PC-9 (cell line): ENCODE data around the gene VPS37B.

Experiments
- CTCF ChIP-seq: fragments of 200-600 bp; sonication (generic); conservative IDR thresholded peaks from 2 replicates; pipeline ENCODE4 v1.6.1; 2017; ENCODE audit warnings: mixed run types, antibody characterized with exemption, mild to moderate bottlenecking, moderate library complexity
- EZH2 ChIP-seq: fragments of 200-600 bp; sonication (generic); IDR thresholded peaks from 2 replicates; pipeline ENCODE4 v1.8.0; 2017; ENCODE audit warnings: antibody characterized with exemption, low read depth

- TF ChIP-seq CTCF: no peak
- no peak for TF ChIP-seq EZH2
These were observed 738 bp upstream of the VPS37B start for GRCh38 chr12:122896662-122897061.
